GM18520 (cell line): ENCODE data around the gene ETS2.

Experiments
- ATAC-seq: cut with Tn5 transposase; IDR thresholded peaks from one replicate; pipeline ENCODE4 v1.9.1; 2021; ENCODE audit not compliant: unreplicated experiment

The ETS2 gene

DNA sequence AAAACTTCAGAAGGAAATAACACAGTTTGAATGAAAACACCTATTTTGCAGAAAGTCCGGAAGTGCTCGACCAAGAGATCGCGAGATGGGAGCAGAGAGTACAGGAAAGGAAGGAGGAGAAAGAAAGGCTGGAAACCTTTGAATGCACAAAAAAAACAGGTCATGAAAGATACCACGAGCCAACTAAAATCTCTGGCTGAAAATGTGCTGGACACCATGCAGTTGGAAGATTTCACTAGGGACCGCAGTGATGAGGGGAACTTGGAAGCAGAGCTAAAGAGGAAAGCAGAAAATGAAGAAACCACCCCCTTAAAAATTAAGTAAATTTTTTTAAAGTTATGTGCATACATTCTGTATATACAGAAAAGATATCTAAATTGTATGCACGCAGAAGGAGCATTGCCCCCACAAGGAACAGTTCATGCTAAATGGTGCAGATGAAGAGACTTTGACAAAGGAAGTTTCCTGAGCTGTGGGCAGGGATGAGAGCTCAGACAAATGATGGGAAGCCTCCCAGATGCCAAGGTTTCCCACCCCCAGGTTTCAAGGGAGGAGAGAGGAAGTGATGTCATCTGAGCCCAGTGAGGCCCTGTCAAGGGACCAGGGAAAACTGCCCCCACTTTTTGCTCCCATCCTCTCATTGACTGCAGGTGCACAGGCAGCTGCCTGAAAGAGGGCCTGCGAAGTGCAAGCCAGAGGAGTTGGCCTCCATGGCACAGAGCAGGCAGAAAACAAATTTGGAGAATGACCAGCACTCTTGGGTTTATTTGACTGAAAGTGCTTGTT is 52.5 kb downstream of the ETS2 start:
- no peak for ATAC-seq

DNA sequence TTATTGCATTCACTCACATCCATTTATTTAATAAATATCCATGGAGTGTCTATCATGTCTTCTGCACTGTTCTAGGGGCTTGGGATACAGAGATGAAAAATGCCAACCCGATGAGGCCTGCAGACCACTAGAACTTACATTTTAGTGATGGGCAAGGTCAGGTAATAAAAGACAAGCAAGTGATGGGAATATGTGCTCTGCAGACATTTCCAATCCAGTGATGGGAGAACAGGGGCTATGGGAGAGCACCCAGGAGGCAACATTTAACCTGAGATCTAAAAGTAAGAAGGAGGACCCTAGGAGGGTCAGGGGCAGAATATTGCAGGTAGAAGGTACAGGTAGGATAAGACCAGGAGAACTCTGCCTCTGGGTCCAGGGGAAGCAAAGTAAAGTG is 53.1 kb downstream of the ETS2 start:
- ATAC-seq: no peak

DNA sequence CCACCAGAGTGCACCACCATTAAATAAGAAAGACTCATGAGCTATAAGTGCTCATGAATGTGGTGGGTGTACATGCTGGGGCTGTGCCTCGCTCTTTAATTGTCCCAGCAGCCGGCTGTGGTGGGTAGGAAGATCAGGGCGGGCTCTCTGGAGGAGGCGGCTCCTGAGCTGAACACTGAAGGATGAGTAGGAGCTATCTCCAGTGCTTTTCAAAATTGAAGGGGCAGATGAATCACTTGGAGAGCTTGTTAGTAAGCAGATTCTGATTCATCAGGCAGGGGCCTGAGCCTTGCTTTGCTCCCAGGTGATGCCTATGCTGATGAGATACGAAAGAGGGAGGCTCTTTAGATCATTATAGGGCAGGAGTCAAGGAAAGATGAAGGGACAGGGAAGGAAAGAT is 54.1 kb downstream of the ETS2 start:
- no peak for ATAC-seq

DNA sequence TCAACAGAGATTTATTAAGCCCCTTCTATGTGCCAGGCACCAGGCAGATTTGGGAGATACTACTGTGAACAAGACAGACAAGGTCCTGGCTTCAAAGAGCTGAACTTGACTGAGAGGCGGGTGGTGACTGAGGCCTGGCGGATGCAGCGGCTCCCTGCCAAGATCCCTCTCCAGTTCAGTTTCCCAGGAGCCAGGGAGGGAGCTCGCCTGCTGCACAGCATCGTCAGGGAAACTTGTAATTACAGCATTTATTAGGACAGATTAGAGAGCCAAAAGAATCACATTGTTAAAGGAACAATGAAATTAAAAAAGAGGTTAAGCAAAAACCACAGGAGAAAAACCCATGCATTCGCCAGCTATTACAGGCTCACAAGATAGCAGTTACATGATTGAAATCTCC is 55.3 kb downstream of the ETS2 start:
- ATAC-seq: no peak

- ATAC-seq: peak; percentile 72
These were observed 56.4 kb downstream of the ETS2 start for GRCh38 chr21:38861989-38862683.

DNA sequence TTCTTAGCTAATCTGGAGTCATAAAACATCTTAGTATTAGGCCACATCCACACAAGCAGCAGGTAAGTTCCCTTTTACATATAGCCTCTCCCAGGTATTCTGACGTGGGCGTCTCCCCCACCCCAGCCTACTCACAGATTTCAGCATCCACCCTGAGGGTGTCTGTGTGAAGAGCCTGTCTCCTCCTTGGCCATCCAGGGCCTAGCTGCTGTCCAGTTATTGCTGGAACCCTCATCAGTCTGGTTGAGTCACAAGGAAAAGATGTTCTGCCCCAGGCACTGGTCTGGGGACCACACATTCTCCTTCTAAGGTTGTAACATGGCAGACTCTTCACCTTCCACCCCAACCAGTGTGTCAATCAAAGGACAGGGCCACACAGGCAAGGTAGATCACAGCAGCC is 57.6 kb downstream of the ETS2 start:
- no peak for ATAC-seq

DNA sequence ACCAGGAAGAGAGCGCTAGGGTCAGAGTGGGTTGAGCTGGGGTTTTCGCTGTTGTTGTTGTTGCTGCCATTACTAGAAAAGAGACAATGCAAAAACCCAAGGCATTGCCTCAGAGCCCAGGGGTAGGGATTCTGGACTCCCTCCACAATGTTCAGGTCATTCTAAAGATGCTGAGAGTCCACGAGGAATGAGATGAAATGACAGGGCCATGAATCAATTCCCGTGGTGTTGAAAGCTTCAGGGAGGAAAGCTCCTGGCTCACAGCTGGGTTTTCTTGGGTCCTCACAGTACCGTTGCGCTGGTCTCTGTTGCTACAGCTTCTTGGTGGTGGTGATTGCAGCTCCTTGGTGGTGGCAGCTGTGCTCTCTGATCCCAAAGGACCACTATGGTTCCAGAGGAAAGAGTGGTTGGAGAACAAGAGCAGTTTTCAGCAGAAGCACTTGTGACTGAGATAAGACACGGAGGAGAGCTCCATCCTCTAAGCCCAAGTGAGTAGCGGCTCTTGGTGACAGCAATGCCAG is 58.2 kb downstream of the ETS2 start:
- no peak for ATAC-seq

DNA sequence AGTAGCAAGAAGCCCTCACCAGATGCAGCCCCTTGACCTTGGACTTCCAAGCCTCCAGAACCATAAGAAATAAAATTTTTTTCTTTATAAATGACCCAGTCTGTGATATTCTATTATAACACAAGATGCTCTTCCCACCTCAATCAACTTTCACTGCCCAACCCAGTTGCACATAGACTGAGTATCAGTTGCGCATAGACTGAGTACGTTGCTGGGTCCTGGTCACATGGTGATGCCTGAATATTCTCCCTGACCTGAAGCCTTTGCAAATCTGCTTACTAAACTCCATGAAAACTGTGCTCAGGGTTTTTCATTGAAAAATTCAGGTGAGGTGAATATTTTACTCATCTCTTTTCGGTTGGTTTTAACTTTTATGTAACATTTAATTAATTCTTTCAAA is 59.2 kb downstream of the ETS2 start:
- ATAC-seq: no peak

DNA sequence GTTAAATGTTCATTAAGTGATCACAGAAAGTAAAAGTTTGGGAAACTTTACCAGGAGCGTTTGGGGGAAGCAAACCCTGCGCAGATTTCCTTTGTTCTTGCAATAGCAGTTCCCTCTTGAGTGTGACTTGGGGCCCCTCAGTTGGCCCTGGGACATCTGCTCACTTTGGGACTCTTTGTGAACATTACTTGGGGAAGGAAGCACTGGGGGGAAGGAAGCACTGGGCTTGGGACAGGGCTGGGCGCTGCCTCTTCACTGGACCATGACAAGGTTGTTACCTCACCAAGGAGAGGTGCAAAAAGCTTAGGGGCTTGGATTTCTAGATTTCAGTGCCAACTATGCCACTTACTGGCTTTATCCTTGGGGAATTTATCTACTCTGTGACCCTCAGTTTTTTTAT is 63.5 kb downstream of the ETS2 start:
- no peak for ATAC-seq

GRCh38 chr21:38869946-38870345 is 64.2 kb downstream of the ETS2 start:
- ATAC-seq: no peak
